ENCODE measurements around the gene GLMP.

The GLMP gene

DNA sequence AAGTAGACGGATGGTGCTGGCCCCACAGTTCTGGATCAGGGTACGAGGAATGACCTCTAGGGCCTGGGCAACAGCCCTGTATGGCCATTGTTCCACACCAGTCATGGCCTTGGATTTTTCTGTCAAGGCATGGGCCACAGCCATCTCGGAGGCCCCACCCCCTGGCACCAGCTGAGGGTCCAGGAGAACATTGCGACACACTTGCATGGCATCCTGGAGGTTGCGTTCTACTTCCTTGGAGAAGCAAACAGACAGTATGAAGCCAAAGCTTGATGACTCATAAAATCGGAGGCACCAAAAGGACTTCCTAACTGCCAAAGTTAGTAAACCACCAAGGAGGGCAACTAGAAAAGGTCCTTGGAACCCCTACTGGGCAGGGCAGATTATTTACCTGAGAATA lies 15.5 kb upstream of the GLMP start:
- Histone ChIP-seq H3K27me3 (no peaks in the 10 kb centered on the region), H3K4me3 (no peak overlapping the region), H3K9me3 (no peaks in the 10 kb centered on the region), H3K27ac (no peak overlapping the region), H3K4me1 (no peaks in the 10 kb centered on the region), H3K36me3 (peaks cover 89 to 100% (median 94%) of the 10 kb centered on the region in 3 donors)
- no peak for TF ChIP-seq CTCF (IDR thresholded peaks at IDR 0.05)
- DNase-seq: peak in 1 of 2 donors; percentile 72
- intact Hi-C loops (cut with DNase I; ENCODE audit: low total_unique reads): no loop called here

- no peak for TF ChIP-seq CTCF (IDR thresholded peaks at IDR 0.05)
- H3K27ac ChIP-seq: no peak overlapping the region
- no peaks in the 10 kb centered on the region for H3K4me1 ChIP-seq
- H3K36me3 ChIP-seq: peaks cover 69 to 85% (median 72%) of the 10 kb centered on the region in 3 donors
- no peaks in the 10 kb centered on the region for H3K9me3 ChIP-seq
- H3K4me3 ChIP-seq: no peak overlapping the region
- no peaks in the 10 kb centered on the region for H3K27me3 ChIP-seq
- intact Hi-C loops (cut with DNase I; ENCODE audit: low total_unique reads): no loop called here
- no peak for DNase-seq
Measured at GRCh38 chr1:156308078-156308477, 12.6 kb upstream of the GLMP start.

DNA sequence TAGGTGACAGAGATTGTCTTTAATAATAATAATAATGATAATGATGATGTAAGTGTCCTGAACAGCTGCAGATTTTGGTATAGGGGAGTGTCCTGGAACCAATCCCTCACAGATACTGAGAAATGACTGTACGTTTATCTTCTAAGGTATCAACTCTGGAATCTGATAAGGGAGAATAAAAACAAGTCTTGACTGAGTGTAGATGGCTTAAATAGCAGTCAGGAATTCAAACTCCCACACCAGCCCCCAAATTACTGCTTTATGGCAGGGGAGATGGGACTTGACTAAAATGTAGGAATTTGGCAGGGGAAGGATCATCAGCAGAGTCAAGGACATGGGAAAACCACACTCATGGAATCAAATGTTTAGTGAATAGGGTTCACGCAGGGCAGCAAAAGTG lies 9.7 kb upstream of the GLMP start:
- intact Hi-C loops (cut with DNase I; ENCODE audit: low total_unique reads): no loop called here
- no peaks in the 10 kb centered on the region for H3K27me3 ChIP-seq

DNA sequence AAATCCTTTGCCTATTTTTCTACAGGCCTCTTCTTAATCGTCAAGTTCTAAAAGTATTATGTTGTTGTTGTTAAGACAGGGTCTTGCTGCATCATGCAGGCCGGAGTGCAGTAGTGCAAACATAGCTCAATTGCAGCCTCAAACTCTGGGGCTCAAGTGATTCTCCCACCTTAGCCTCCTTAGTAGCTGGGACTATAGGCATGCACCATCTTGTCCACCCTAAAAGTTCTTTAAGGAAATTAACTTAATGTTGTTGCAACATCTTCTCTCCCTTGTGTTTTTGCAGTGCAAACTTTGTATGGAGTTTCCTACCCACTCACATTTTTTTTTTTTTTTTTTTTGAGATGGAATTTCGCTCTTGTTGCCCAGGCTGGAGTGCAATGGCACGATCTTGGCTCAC lies 7.8 kb upstream of the GLMP start:
- peaks cover 20 to 36% (median 23%) of the 10 kb centered on the region in 3 donors for H3K36me3 ChIP-seq
- intact Hi-C loops (cut with DNase I; ENCODE audit: low total_unique reads): no loop called here
- DNase-seq: no peak
- H3K9me3 ChIP-seq: no peaks in the 10 kb centered on the region
- no peak overlapping the region for H3K27ac ChIP-seq
- TF ChIP-seq CTCF (IDR thresholded peaks at IDR 0.05): no peak
- no peaks in the 10 kb centered on the region for H3K27me3 ChIP-seq
- H3K4me3 ChIP-seq: no peak overlapping the region
- H3K4me1 ChIP-seq: no peaks in the 10 kb centered on the region

More for the DNA sequence above, 9.7 kb upstream of the GLMP start:
- no peak overlapping the region for H3K4me3 ChIP-seq
- DNase-seq: no peak
- H3K9me3 ChIP-seq: no peaks in the 10 kb centered on the region
- no peak overlapping the region for H3K27ac ChIP-seq
- TF ChIP-seq CTCF (IDR thresholded peaks at IDR 0.05): no peak
- peaks cover 40 to 56% (median 43%) of the 10 kb centered on the region in 3 donors for H3K36me3 ChIP-seq
- H3K4me1 ChIP-seq: no peaks in the 10 kb centered on the region

DNA sequence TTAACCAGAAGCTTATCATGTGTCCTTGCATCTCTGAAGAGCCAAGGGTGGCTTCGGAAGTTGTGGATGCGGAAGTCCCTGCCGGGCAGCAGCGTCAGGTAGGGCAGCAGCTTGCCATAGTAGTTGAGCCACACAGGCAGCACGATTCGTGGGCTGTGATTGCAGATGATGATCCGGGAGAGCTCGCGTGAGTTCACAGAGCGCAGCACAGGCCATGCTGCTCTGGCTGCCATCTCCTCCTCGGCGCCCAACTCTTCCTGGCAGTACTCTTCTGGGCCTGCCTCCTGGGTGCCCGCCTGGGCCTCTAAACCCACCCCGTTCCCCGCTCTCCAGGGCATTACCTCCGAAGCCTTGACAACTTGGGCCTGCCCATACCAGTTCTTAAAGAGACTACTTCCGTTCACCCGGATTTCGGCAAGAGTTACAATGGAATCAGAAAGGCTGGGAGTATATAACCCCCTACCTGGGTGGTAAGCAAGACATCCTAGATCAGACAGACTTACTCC lies 3.4 kb upstream of the GLMP start, which contains the start of gene VHLL:
TSS of gene VHLL (minus strand) at position 456 of the 506 bp plus-strand sequence. CDS start at position 338, 118 bp downstream.
- intact Hi-C loops (cut with DNase I; ENCODE audit: low total_unique reads): no loop called here
- H3K9me3 ChIP-seq: no peaks in the 10 kb centered on the region
- TF ChIP-seq CTCF (IDR thresholded peaks at IDR 0.05): no peak
- H3K27me3 ChIP-seq: no peaks in the 10 kb centered on the region
- H3K4me3 ChIP-seq: no peak within 1 kb of the TSS
- no peak within 1 kb of the TSS for H3K27ac ChIP-seq
- DNase-seq: no peak
- H3K4me1 ChIP-seq: peaks cover 0 to 20% (median 14%) of the 10 kb centered on the region in 4 donors
- H3K36me3 ChIP-seq: peaks cover 0 to 2% (median 2%) of the 10 kb centered on the region in 3 donors

GRCh38 chr1:156293895-156294294 lies 1.6 kb downstream of the GLMP start:
- DNase-seq: no peak
- Histone ChIP-seq H3K4me1 (peaks cover 0 to 35% (median 27%) of the 10 kb centered on the region in 4 donors), H3K4me3 (no peak overlapping the region), H3K9me3 (no peaks in the 10 kb centered on the region), H3K27me3 (no peaks in the 10 kb centered on the region), H3K36me3 (peaks cover 0 to 10% (median 6%) of the 10 kb centered on the region in 3 donors), H3K27ac (no peak overlapping the region)
- intact Hi-C loops (cut with DNase I; ENCODE audit: low total_unique reads): no loop called here
- TF ChIP-seq CTCF (IDR thresholded peaks at IDR 0.05): no peak
